Sigmoid colon (tissue), 4 donors: ENCODE measurements around the gene FCN1.

Experiments
- CTCF ChIP-seq, 4 experiments: fragments of 450-650 bp in 3 of 4; fragments of 200-600 bp in 1 of 4; IDR thresholded peaks; one replicate each; pipeline ENCODE4 v1.5.1; 2016 to 2019; ENCODE audit warnings: antibody characterized with exemption in 4 of 4, mild to moderate bottlenecking in 3 of 4, moderate library complexity in 2 of 4
- EP300 ChIP-seq, 4 donors: sonication (generic); formaldehyde crosslinking; IDR thresholded peaks; one replicate each; pipeline ENCODE4 v1.6.1; 2017; ENCODE audit warnings: antibody characterized with exemption in 4 of 4
- POLR2A ChIP-seq, 2 donors: fragments of 450-650 bp; IDR thresholded peaks; one replicate each; pipeline ENCODE4 v1.6.1; 2016; ENCODE audit warnings: antibody characterized with exemption in 2 of 2, mild to moderate bottlenecking in 2 of 2, moderate library complexity in 2 of 2
- POLR2AphosphoS5 ChIP-seq, 4 donors: sonication (generic); formaldehyde crosslinking; IDR thresholded peaks; one replicate each; pipeline ENCODE4 v1.6.1; 2017; ENCODE audit warnings: antibody characterized with exemption in 4 of 4

- TF ChIP-seq CTCF (IDR thresholded peaks at IDR 0.05) (no peak), POLR2AphosphoS5 (IDR thresholded peaks at IDR 0.05) (no peak), POLR2A (IDR thresholded peaks at IDR 0.05) (no peak), EP300 (IDR thresholded peaks at IDR 0.05) (no peak)
Measured at GRCh38 chr9:134860510-134860909, 57.2 kb downstream of the FCN1 start.
